ENCODE measurements around the gene ZNF157. TPM values are rescaled to one million over a fixed set of nuclear protein-coding genes. Genes with fewer than 3 reads are reported as not detected.
A peak's percentile ranks its signal among the peaks of the same experiment; 100 is the strongest.
"Not testable (repeated sequence)": the region's sequence is repeated elsewhere in the genome, so short reads cannot be mapped to it uniquely, and the experiment has no call there.

Gene ZNF157
- 1.1 TPM for polyA plus RNA-seq (2013, experiment 1 of 4)
- 1.2 TPM for polyA plus RNA-seq (2013, experiment 2 of 4)
- 0.96 TPM for polyA plus RNA-seq (2013, experiment 3 of 4)
- 0.97 TPM for polyA plus RNA-seq (2013, experiment 4 of 4)

DNA sequence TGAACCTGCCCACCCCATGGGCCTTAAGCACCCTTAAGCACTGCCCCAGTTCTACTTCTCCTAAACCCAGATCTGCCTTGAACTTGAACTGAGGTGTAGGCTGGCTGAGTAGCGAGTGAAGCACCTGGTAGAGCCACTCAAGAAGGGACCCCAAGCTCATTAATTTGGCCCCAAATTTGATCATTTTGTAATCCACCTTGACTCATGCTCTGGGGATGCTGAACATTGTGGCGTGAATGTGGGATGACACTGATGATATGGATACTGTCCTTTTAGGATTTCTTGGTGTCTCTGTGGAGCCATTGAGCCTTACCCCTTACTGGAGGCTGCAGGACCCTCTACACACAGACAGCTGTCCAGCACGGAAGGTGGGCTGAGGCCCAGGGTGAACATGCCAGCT, at the start of gene ZNF157:
Gene ZNF157, plus strand, starts transcription at position 301 of the 400 bp plus-strand sequence. Its CDS starts 91 bp downstream, at position 392.
- Histone ChIP-seq H3K27ac (ENCODE audit: insufficient read depth, low read depth, low read length, poor library complexity, severe bottlenecking) (no peak within 1 kb of the TSS), H3K4me3 (ENCODE audit: insufficient read depth, low read depth, low read length) (no peak within 1 kb of the TSS), H3K4me1 (ENCODE audit: control insufficient read depth, insufficient read depth, low read length) (no peaks in the 10 kb centered on the region), H3K9me3 (ENCODE audit: control insufficient read depth, low read length) (no peaks in the 10 kb centered on the region), H3K36me3 (ENCODE audit: control insufficient read depth, insufficient read depth, low read length) (no peaks in the 10 kb centered on the region), H3K27me3 (ENCODE audit: control insufficient read depth, insufficient read depth, low read length, poor library complexity, severe bottlenecking) (no peaks in the 10 kb centered on the region)
- 62 to 63% methylated on average over 3 of the region's 3 CpGs for WGBS, 2 experiments

DNA sequence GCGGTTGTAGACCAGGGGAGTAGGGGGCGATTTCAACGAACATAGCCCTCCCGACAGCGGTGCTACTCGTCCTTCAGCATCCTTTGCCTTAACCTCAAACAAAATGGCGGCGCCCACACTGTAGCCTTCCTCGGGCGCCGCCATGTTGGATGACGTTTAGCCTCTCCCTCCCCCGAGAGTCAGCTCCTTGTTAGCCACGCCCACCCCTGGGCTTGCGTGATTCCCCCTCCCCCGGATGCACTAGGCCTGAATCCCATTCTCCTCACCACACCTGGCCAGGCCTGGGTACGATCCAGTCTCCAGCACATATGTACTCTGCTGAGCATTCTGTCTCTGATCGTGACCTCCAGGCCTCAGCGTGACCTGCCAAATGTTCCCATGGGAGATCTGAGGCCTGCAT, 49.0 kb upstream of the ZNF157 start:
- H3K4me3 ChIP-seq (ENCODE audit: insufficient read depth, low read depth, low read length) = no peak overlapping the region
- H3K9me3 ChIP-seq (ENCODE audit: control insufficient read depth, low read length) = no peaks in the 10 kb centered on the region
- peak overlapping the region; percentile 92 for H3K27ac ChIP-seq (ENCODE audit: insufficient read depth, low read depth, low read length, poor library complexity, severe bottlenecking)
- no peaks in the 10 kb centered on the region for H3K27me3 ChIP-seq (ENCODE audit: control insufficient read depth, insufficient read depth, low read length, poor library complexity, severe bottlenecking)
- H3K36me3 ChIP-seq (ENCODE audit: control insufficient read depth, insufficient read depth, low read length) = no peaks in the 10 kb centered on the region
- WGBS, 2 experiments = 3 to 4% methylated on average over 19 of the region's 19 CpGs
- no peaks in the 10 kb centered on the region for H3K4me1 ChIP-seq (ENCODE audit: control insufficient read depth, insufficient read depth, low read length)

DNA sequence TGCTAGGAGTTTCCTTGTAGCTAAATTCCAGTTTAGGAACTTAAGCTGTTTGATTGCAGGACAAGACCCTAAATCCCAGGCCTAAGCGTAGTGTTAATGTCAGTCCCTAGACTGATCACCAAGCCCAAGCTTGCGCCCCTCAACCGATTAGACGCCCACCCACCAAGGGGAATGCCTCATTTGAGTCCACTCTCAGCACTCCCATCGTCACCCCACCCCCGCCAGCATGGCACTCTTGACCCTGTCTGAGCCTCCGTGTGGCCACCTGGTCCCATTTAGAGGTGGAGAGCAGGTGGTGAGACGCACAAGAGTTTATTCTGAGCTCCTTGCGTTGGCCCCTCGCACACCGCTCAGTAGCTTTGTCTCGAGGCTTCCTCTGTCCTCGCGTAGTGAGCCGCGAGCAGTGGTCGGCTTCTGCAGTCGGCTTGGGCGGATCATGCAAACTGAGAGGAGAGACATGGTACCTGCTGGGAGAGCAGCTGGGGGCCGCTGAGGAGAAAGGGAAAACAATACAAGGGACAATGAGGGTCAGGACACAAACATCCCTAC, 48.5 kb upstream of the ZNF157 start:
- Histone ChIP-seq H3K4me3 (ENCODE audit: insufficient read depth, low read depth, low read length) (no peak overlapping the region), H3K4me1 (ENCODE audit: control insufficient read depth, insufficient read depth, low read length) (no peaks in the 10 kb centered on the region), H3K27me3 (ENCODE audit: control insufficient read depth, insufficient read depth, low read length, poor library complexity, severe bottlenecking) (no peaks in the 10 kb centered on the region), H3K9me3 (ENCODE audit: control insufficient read depth, low read length) (no peaks in the 10 kb centered on the region), H3K27ac (ENCODE audit: insufficient read depth, low read depth, low read length, poor library complexity, severe bottlenecking) (peak overlapping the region; percentile 92), H3K36me3 (ENCODE audit: control insufficient read depth, insufficient read depth, low read length) (no peaks in the 10 kb centered on the region)
- 5 to 6% methylated on average over 20 of the region's 20 CpGs for WGBS, 2 experiments

DNA sequence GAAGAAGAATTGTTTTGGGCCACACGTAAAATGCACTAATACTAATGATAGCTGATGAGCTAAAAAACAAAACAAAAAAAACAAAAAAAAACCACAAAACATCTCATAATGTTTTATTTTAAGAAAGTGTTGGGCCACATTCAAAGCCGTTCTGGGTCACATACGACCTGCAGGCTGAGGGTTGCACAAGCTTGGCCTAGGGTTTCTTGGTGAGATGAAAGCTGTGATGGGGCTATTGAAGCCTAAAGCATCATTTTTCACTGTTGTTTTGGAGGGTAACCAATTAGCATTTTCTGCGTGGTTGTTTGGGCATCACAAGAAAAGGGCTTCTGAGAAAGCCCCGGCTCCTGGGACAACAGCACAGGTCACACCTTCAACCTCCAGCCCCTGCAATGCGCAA, 42.5 kb upstream of the ZNF157 start:
- WGBS, 2 experiments = 83 to 86% methylated on average over 5 to 6 of the region's 6 CpGs
- H3K27ac ChIP-seq (ENCODE audit: insufficient read depth, low read depth, low read length, poor library complexity, severe bottlenecking) = no peak overlapping the region
- H3K4me1 ChIP-seq (ENCODE audit: control insufficient read depth, insufficient read depth, low read length) = no peaks in the 10 kb centered on the region
- no peaks in the 10 kb centered on the region for H3K9me3 ChIP-seq (ENCODE audit: control insufficient read depth, low read length)
- no peak overlapping the region for H3K4me3 ChIP-seq (ENCODE audit: insufficient read depth, low read depth, low read length)
- no peaks in the 10 kb centered on the region for H3K36me3 ChIP-seq (ENCODE audit: control insufficient read depth, insufficient read depth, low read length)
- no peaks in the 10 kb centered on the region for H3K27me3 ChIP-seq (ENCODE audit: control insufficient read depth, insufficient read depth, low read length, poor library complexity, severe bottlenecking)

DNA sequence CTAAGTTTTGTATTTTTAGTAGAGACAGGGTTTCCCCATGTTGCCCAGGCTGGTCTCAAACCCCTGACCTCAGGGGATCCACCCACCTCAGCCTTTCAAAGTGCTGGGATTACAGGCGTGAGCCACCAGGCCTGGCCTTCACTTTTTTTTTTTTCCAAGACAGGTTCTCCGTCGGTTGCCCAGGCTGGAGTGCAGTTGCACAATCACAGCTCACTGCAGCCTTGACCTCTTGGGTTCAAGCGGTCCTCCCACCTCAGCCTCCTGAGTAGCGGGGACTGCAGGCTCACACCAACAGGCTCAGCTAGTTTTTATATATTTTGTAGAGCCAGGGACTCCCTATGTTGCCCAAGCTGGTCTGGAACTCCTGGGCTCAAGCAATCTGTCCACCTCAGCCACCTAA, 37.6 kb upstream of the ZNF157 start:
- not testable (repeated sequence) for H3K27ac ChIP-seq (ENCODE audit: insufficient read depth, low read depth, low read length, poor library complexity, severe bottlenecking); H3K4me3 ChIP-seq (ENCODE audit: insufficient read depth, low read depth, low read length)
- 84 to 91% methylated on average over 5 of the region's 5 CpGs for WGBS, 2 experiments

DNA sequence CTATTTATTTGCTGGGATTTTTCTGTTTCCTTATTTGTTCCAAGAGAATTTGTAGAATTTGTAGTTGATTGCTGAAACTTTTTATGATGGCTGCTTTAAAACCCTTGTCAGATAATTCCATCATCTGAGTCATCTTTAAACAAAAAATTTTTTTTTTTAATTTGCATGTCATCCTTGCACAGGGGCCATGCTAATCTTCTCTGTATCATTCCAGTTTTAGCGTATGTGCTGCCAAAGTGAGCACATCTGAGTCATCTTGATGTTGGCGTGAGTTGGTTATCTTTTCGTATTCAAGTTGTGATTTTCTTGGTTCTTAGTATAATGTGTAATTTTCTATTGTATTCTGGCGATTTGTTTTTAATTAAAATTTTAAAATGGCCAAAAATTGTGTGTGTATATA, 18.7 kb upstream of the ZNF157 start:
- WGBS, 2 experiments = 97 to 100% methylated on average over 3 of the region's 4 CpGs
- Histone ChIP-seq H3K27me3 (ENCODE audit: control insufficient read depth, insufficient read depth, low read length, poor library complexity, severe bottlenecking) (no peaks in the 10 kb centered on the region), H3K36me3 (ENCODE audit: control insufficient read depth, insufficient read depth, low read length) (no peaks in the 10 kb centered on the region), H3K4me3 (ENCODE audit: insufficient read depth, low read depth, low read length) (no peak overlapping the region), H3K4me1 (ENCODE audit: control insufficient read depth, insufficient read depth, low read length) (no peaks in the 10 kb centered on the region), H3K9me3 (ENCODE audit: control insufficient read depth, low read length) (no peaks in the 10 kb centered on the region), H3K27ac (ENCODE audit: insufficient read depth, low read depth, low read length, poor library complexity, severe bottlenecking) (no peak overlapping the region)

More for the DNA sequence above, 37.6 kb upstream of the ZNF157 start:
- not testable (repeated sequence) for H3K9me3 ChIP-seq (ENCODE audit: control insufficient read depth, low read length); H3K27me3 ChIP-seq (ENCODE audit: control insufficient read depth, insufficient read depth, low read length, poor library complexity, severe bottlenecking); H3K4me1 ChIP-seq (ENCODE audit: control insufficient read depth, insufficient read depth, low read length); H3K36me3 ChIP-seq (ENCODE audit: control insufficient read depth, insufficient read depth, low read length)

DNA sequence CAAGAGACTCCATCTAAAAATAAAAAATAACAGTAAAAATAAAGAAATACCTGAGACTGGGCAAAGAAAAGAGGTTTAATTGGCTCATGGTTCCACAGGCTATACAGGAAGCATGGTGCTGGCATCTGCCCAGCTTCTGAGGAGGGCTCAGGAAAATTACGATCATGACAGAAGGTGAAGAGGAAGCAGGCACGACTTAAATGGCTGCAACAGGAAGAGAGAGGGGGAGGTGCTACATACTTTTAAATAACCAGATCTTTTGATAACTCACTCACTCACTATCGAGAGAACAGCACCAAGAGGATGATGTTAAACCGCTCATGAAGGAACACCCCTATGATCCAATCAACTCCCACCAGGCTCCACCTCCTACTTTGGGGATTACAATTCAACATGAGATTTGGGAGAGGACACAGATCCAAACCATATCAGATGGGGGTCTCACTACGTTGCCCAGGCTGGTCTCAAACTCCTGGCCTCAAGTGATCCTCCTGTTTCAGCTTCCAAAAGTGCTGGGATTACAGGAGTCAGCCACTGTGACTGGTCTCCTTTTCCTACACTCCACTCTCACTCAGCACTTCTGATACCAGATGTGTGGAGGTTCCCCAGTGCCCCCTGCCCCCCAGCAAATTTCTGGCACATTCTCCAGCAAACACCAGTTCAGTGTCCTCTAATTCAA, 11.9 kb upstream of the ZNF157 start:
- H3K36me3 ChIP-seq (ENCODE audit: control insufficient read depth, insufficient read depth, low read length) = no peaks in the 10 kb centered on the region
- H3K27ac ChIP-seq (ENCODE audit: insufficient read depth, low read depth, low read length, poor library complexity, severe bottlenecking) = no peak overlapping the region
- H3K9me3 ChIP-seq (ENCODE audit: control insufficient read depth, low read length) = no peaks in the 10 kb centered on the region
- no peak overlapping the region for H3K4me3 ChIP-seq (ENCODE audit: insufficient read depth, low read depth, low read length)
- peaks cover 6% of the 10 kb centered on the region for H3K4me1 ChIP-seq (ENCODE audit: control insufficient read depth, insufficient read depth, low read length)
- WGBS, 2 experiments = 66 to 75% methylated on average over 4 of the region's 5 CpGs
- no peaks in the 10 kb centered on the region for H3K27me3 ChIP-seq (ENCODE audit: control insufficient read depth, insufficient read depth, low read length, poor library complexity, severe bottlenecking)

DNA sequence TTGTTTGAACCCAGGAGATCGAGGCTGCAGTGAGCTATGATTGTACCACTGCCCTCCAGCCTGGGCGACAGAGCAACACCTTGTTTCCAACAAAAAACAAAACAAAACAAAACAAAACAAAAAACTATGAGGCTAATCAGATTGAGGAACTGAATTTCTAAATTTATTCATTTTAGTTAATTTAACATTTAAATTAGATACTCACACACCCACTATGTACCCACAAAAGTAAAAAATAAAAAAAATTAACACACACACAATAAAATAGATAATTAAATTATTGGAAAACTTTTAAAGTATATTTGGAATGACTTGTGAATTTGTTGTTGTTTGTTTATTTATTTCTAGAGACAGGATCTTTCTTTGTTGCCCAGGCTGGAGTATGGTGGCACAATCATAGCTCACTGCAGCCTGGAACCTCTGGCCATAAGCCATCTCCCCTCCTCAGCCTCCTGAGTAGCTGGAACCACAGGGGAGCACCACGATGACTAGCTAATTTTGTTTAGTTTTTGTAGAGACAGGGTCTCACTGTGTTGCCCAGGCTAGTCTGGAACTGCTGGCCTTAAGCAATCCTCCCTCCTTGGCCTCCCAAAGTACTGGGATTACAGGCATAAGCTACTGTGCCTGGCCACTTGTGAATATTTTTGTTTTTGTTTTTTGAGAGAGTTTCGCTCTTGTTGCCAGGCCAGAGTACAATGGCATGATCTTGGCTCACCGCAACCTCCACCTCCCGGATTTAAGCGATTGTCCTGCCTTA, 9.8 kb upstream of the ZNF157 start:
- Histone ChIP-seq H3K27ac (ENCODE audit: insufficient read depth, low read depth, low read length, poor library complexity, severe bottlenecking) (no peak overlapping the region), H3K4me3 (ENCODE audit: insufficient read depth, low read depth, low read length) (no peak overlapping the region), H3K4me1 (ENCODE audit: control insufficient read depth, insufficient read depth, low read length) (peaks cover 6% of the 10 kb centered on the region), H3K36me3 (ENCODE audit: control insufficient read depth, insufficient read depth, low read length) (no peaks in the 10 kb centered on the region), H3K9me3 (ENCODE audit: control insufficient read depth, low read length) (no peaks in the 10 kb centered on the region), H3K27me3 (ENCODE audit: control insufficient read depth, insufficient read depth, low read length, poor library complexity, severe bottlenecking) (no peaks in the 10 kb centered on the region)
- WGBS, 2 experiments = 77 to 89% methylated on average over 6 to 7 of the region's 7 CpGs

DNA sequence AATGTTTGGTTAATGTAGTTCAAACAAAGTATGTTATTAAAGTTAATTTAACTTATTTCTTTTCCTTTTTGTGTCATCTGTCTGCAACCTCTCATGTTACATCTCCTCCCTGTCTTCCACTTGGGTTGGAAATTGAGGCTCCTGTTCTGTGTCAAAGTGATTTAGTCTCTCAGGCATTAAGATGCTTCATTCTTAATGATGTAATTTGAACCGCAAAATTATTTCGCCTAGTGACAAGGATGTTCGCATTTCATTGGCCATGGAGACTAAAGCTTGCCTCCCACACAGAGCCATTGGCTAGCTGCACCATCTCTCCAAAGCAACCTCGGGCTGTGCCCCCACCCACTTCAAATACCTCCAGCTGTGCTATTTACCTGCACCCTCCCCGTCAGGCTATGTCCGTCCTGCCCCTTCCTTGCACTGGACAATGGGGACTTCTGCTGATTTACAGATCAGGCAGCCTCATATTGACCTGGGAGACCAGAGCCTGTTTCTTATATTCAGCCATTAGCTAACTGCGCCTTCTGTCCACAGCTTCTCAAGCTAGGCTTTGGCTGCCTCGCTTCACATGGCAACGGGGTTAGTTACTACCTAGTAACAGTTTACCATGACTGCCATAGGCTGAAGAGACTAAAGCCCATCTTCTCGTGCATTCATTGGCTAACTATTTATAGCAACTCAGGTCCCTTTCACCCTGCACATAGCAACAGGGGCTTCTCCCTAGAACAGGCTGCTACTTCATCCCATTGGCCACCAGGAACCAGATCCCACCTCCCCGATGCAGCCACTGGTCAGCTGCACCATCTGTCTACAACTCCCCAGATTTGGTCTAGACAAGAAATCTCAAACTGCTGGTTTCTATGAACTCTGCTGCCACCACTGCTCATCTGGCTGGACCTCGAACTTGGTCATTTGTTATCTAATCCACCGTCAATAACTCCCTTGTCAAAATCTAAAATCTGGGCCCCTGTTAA, 8.6 kb upstream of the ZNF157 start:
- Histone ChIP-seq H3K27ac (ENCODE audit: insufficient read depth, low read depth, low read length, poor library complexity, severe bottlenecking) (peak overlapping the region; percentile 96), H3K36me3 (ENCODE audit: control insufficient read depth, insufficient read depth, low read length) (no peaks in the 10 kb centered on the region), H3K4me3 (ENCODE audit: insufficient read depth, low read depth, low read length) (peak overlapping the region; percentile 26), H3K4me1 (ENCODE audit: control insufficient read depth, insufficient read depth, low read length) (peaks cover 6% of the 10 kb centered on the region), H3K27me3 (ENCODE audit: control insufficient read depth, insufficient read depth, low read length, poor library complexity, severe bottlenecking) (no peaks in the 10 kb centered on the region), H3K9me3 (ENCODE audit: control insufficient read depth, low read length) (no peaks in the 10 kb centered on the region)
- WGBS, 2 experiments = 4% methylated on average over 13 of the region's 13 CpGs
